ENCODE data around the gene KCTD10. TPM values are rescaled to one million over a fixed set of nuclear protein-coding genes. Genes with fewer than 3 reads are reported as not detected.
"Not testable (repeated sequence)": the region's sequence is repeated elsewhere in the genome, so short reads cannot be mapped to it uniquely, and the experiment has no call there.

Gene KCTD10
- polyA plus RNA-seq, 4 donors: 48.2 to 58.6 (median 51.7) TPM

GRCh38 chr12:109450980-109451379, 26.1 kb downstream of the KCTD10 start:
- no peak for DNase-seq (ENCODE audit: low read depth in 4 of 4, low spot score in 3 of 4)

- DNase-seq (ENCODE audit: low read depth in 4 of 4, low spot score in 3 of 4): no peak
Measured at GRCh38 chr12:109449845-109450532, 27.1 kb downstream of the KCTD10 start.

GRCh38 chr12:109448707-109449390, 28.3 kb downstream of the KCTD10 start:
- DNase-seq (ENCODE audit: low read depth in 4 of 4, low spot score in 3 of 4): no peak

GRCh38 chr12:109448272-109448671, 28.8 kb downstream of the KCTD10 start:
- no peak for DNase-seq (ENCODE audit: low read depth in 4 of 4, low spot score in 3 of 4)

GRCh38 chr12:109447482-109447881, 29.6 kb downstream of the KCTD10 start:
- DNase-seq (ENCODE audit: low read depth in 4 of 4, low spot score in 3 of 4): no peak

- DNase-seq (ENCODE audit: low read depth in 4 of 4, low spot score in 3 of 4): no peak
Measured at GRCh38 chr12:109446869-109447268, 30.2 kb downstream of the KCTD10 start.

- no peak for DNase-seq (ENCODE audit: low read depth in 4 of 4, low spot score in 3 of 4)
Measured at GRCh38 chr12:109445191-109445609, 31.9 kb downstream of the KCTD10 start.

GRCh38 chr12:109444259-109444658, 32.8 kb downstream of the KCTD10 start:
- no peak for DNase-seq (ENCODE audit: low read depth in 4 of 4, low spot score in 3 of 4)

GRCh38 chr12:109443794-109444193, 33.3 kb downstream of the KCTD10 start:
- no peak for DNase-seq (ENCODE audit: low read depth in 4 of 4, low spot score in 3 of 4)

GRCh38 chr12:109440851-109441490, 36.1 kb downstream of the KCTD10 start:
- no peak for DNase-seq (ENCODE audit: low read depth in 4 of 4, low spot score in 3 of 4)

GRCh38 chr12:109439951-109440350, 37.1 kb downstream of the KCTD10 start:
- DNase-seq (ENCODE audit: low read depth in 4 of 4, low spot score in 3 of 4): not testable (repeated sequence)

- DNase-seq (ENCODE audit: low read depth in 4 of 4, low spot score in 3 of 4): no peak
Measured at GRCh38 chr12:109439181-109439580, 37.9 kb downstream of the KCTD10 start.

GRCh38 chr12:109436188-109436560, 40.9 kb downstream of the KCTD10 start:
- DNase-seq (ENCODE audit: low read depth in 4 of 4, low spot score in 3 of 4): no peak

GRCh38 chr12:109435428-109436187, 41.5 kb downstream of the KCTD10 start:
- DNase-seq (ENCODE audit: low read depth in 4 of 4, low spot score in 3 of 4): no peak

GRCh38 chr12:109434582-109434981, 42.5 kb downstream of the KCTD10 start:
- no peak for DNase-seq (ENCODE audit: low read depth in 4 of 4, low spot score in 3 of 4)

- DNase-seq (ENCODE audit: low read depth in 4 of 4, low spot score in 3 of 4): no peak
Measured at GRCh38 chr12:109433618-109434017, 43.5 kb downstream of the KCTD10 start.

GRCh38 chr12:109432842-109433304, 44.2 kb downstream of the KCTD10 start:
- peak; percentile 52 to 68 (median 62) for DNase-seq (ENCODE audit: low read depth in 4 of 4, low spot score in 3 of 4)

GRCh38 chr12:109432431-109432830, 44.7 kb downstream of the KCTD10 start:
- DNase-seq (ENCODE audit: low read depth in 4 of 4, low spot score in 3 of 4): no peak

GRCh38 chr12:109430244-109430643, 46.9 kb downstream of the KCTD10 start:
- no peak for DNase-seq (ENCODE audit: low read depth in 4 of 4, low spot score in 3 of 4)

GRCh38 chr12:109428804-109429203, 48.3 kb downstream of the KCTD10 start:
- DNase-seq (ENCODE audit: low read depth in 4 of 4, low spot score in 3 of 4): not testable (repeated sequence)
